ENCODE data around the gene ANXA4.

GRCh38 chr2:69768789-69769188, 26.9 kb downstream of the ANXA4 start:
- TF ChIP-seq CTCF (IDR thresholded peaks at IDR 0.05; ENCODE audit: poor library complexity) (no peak), EZH2 (IDR thresholded peaks at IDR 0.05; ENCODE audit: borderline replicate concordance) (no peak), EZH2phosphoT487 (IDR thresholded peaks at IDR 0.05; ENCODE audit: low read depth, severe bottlenecking, unreplicated experiment) (no peak)
